GM12878 (cell line): ENCODE results near the gene CELSR1.

Experiments used
- ATF2 ChIP-seq: IDR thresholded peaks from 2 replicates; pipeline ENCODE4 v1.6.1; 2012; ENCODE audit warnings: low read length, inconsistent platforms
- CTCF ChIP-seq, 3 experiments: IDR thresholded peaks in 2 of 3; conservative IDR thresholded peaks in 1 of 3; 2 replicates each; pipeline ENCODE4 v1.5.1; 2011; ENCODE audit warnings: low read depth in 3 of 3, low read length in 3 of 3, mild to moderate bottlenecking in 3 of 3, control low read depth in 2 of 3, moderate library complexity in 2 of 3, inconsistent platforms in 1 of 3, mixed read lengths in 1 of 3; ENCODE audit not compliant: control insufficient read depth in 2 of 3, insufficient read depth in 1 of 3; ENCODE audit errors: extremely low read depth in 1 of 3
- EP300 ChIP-seq, 2 experiments: fragments of 150-350 bp in 1 of 2; IDR thresholded peaks; 2 replicates each; pipeline ENCODE4 v1.6.1; 2011 to 2012; ENCODE audit warnings: low read depth in 2 of 2, low read length in 2 of 2, borderline replicate concordance in 1 of 2, improper control_type of control experiment in 1 of 2, inconsistent platforms in 1 of 2; ENCODE audit not compliant: control insufficient read depth in 1 of 2
- ESRRA ChIP-seq: IDR thresholded peaks from 2 replicates; pipeline ENCODE4 v1.6.1; 2012; ENCODE audit warnings: mild to moderate bottlenecking, low read length, improper control_type of control experiment
- EZH2 ChIP-seq: IDR thresholded peaks from 2 replicates; pipeline ENCODE4 v1.6.1; 2012; ENCODE audit warnings: low read depth, mild to moderate bottlenecking, control low read depth, inconsistent platforms, low read length, borderline replicate concordance; ENCODE audit not compliant: control insufficient read depth
- MYC ChIP-seq: IDR thresholded peaks from 2 replicates; pipeline ENCODE4 v1.6.1; 2011; ENCODE audit warnings: mild to moderate bottlenecking, low read length, moderate library complexity, inconsistent platforms; ENCODE audit not compliant: insufficient read depth, insufficient replicate concordance, insufficient read length, severe bottlenecking
- NFIC ChIP-seq: IDR thresholded peaks from 2 replicates; pipeline ENCODE4 v1.6.1; 2012; ENCODE audit warnings: low read depth, mild to moderate bottlenecking, inconsistent platforms, low read length, moderate library complexity
- RCOR1 ChIP-seq: conservative IDR thresholded peaks from 2 replicates; pipeline ENCODE4 v1.6.1; 2012; ENCODE audit warnings: low read depth, low read length, improper control_type of control experiment
- RFX5 ChIP-seq: IDR thresholded peaks from 2 replicates; pipeline ENCODE4 v1.6.1; 2011; ENCODE audit warnings: low read depth, low read length, improper control_type of control experiment
- TAF1 ChIP-seq: IDR thresholded peaks from 2 replicates; pipeline ENCODE4 v1.6.1; 2011; ENCODE audit warnings: mild to moderate bottlenecking, low read depth, low read length, borderline replicate concordance

- TF ChIP-seq RFX5 (no peak), CTCF (IDR thresholded peaks at IDR 0.05 in 2 of 3, conservative IDR thresholded peaks at IDR 0.05 in 1 of 3; ENCODE audit: control insufficient read depth in 2 of 3, extremely low read depth in 1 of 3, insufficient read depth in 1 of 3, low read depth in 3 of 3, low read length in 3 of 3) (no peak), EZH2 (no peak), NFIC (no peak), EP300 (IDR thresholded peaks at IDR 0.05; ENCODE audit: borderline replicate concordance in 1 of 2, control insufficient read depth in 1 of 2, low read depth in 2 of 2, low read length in 2 of 2) (no peak), ESRRA (no peak), MYC (no peak), TAF1 (no peak), ATF2 (no peak), RCOR1 (no peak)
Measured at GRCh38 chr22:46317646-46318045, 219.8 kb downstream of the CELSR1 start.
